Panc1 (cell line): Measurements from ENCODE around the gene TEKT3.

ENCODE experiments used
- POLR2AphosphoS5 ChIP-seq: IDR thresholded peaks from 2 replicates; pipeline ENCODE4 v1.6.1; 2012; ENCODE audit warnings: mild to moderate bottlenecking, low read depth, low read length, moderate library complexity
- REST ChIP-seq, 2 experiments: IDR thresholded peaks; 2 replicates each; pipeline ENCODE4 v1.6.1; 2011 to 2012; ENCODE audit warnings: low read depth in 2 of 2, control low read depth in 1 of 2, low read length in 1 of 2, mild to moderate bottlenecking in 1 of 2, moderate library complexity in 1 of 2; ENCODE audit not compliant: insufficient read depth in 1 of 2
- SIN3A ChIP-seq: IDR thresholded peaks from 2 replicates; pipeline ENCODE4 v1.6.1; 2012; ENCODE audit warnings: low read depth, mild to moderate bottlenecking, low read length, moderate library complexity, borderline replicate concordance; ENCODE audit not compliant: insufficient read depth
- TCF7L2 ChIP-seq: IDR thresholded peaks from 2 replicates; pipeline ENCODE4 v1.6.1; 2011; ENCODE audit warnings: mild to moderate bottlenecking, low read depth, low read length, inconsistent platforms
- TF ChIP-seq, protein P1 (sequence below): fragments of 450-650 bp; IDR thresholded peaks from 2 replicates; pipeline ENCODE4 v1.5.1; 2017; ENCODE audit warnings: mild to moderate bottlenecking

DNA sequence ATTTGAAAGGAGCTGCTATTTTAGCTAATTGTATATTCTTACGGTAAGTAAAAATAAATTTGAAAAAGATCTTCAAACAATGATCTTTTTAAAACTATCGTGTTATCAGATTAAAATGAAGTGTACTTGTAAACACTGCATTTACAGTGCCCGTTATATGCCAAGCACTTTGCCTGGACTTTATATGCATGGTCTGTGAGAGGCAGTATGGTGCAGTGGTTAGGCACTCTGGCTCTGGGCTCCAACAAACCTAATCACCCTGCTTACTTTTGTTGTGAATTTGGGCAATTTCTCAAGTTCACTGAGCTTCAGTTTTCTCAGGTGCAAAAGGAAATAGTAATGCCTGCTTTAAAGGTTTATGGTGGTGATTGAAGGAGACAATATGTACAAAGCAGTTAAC, 77.7 kb downstream of the TEKT3 start:
- TF ChIP-seq, protein P1, sequence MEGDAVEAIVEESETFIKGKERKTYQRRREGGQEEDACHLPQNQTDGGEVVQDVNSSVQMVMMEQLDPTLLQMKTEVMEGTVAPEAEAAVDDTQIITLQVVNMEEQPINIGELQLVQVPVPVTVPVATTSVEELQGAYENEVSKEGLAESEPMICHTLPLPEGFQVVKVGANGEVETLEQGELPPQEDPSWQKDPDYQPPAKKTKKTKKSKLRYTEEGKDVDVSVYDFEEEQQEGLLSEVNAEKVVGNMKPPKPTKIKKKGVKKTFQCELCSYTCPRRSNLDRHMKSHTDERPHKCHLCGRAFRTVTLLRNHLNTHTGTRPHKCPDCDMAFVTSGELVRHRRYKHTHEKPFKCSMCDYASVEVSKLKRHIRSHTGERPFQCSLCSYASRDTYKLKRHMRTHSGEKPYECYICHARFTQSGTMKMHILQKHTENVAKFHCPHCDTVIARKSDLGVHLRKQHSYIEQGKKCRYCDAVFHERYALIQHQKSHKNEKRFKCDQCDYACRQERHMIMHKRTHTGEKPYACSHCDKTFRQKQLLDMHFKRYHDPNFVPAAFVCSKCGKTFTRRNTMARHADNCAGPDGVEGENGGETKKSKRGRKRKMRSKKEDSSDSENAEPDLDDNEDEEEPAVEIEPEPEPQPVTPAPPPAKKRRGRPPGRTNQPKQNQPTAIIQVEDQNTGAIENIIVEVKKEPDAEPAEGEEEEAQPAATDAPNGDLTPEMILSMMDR = no peak
- no peak for TF ChIP-seq TCF7L2
- no peak for TF ChIP-seq POLR2AphosphoS5
- no peak for TF ChIP-seq REST (IDR thresholded peaks at IDR 0.05; ENCODE audit: insufficient read depth in 1 of 2, low read depth in 2 of 2, low read length in 1 of 2)
- no peak for TF ChIP-seq SIN3A
